ENCODE results near the gene SF3B3.

DNA sequence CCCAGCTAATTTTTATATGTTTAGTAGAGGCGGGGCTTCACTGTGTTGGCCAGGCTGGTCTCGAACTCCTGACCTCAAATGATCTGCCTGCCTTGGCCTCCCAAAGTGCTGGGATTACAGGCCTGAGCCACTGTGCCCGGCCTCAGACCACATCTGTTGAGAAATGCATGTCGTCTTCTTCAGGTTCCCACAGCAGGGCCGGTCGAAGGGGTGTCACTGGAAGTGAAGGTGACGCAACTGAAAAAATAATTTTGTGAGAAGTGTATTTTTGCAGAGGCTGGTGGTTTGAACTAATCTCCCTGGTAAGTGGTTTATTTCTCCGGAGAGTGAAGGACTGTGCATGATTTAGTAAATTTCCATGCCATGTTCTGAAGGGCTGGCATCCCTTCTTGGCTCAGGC lies 89.3 kb downstream of the SF3B3 start:
- TF ChIP-seq, protein P1, sequence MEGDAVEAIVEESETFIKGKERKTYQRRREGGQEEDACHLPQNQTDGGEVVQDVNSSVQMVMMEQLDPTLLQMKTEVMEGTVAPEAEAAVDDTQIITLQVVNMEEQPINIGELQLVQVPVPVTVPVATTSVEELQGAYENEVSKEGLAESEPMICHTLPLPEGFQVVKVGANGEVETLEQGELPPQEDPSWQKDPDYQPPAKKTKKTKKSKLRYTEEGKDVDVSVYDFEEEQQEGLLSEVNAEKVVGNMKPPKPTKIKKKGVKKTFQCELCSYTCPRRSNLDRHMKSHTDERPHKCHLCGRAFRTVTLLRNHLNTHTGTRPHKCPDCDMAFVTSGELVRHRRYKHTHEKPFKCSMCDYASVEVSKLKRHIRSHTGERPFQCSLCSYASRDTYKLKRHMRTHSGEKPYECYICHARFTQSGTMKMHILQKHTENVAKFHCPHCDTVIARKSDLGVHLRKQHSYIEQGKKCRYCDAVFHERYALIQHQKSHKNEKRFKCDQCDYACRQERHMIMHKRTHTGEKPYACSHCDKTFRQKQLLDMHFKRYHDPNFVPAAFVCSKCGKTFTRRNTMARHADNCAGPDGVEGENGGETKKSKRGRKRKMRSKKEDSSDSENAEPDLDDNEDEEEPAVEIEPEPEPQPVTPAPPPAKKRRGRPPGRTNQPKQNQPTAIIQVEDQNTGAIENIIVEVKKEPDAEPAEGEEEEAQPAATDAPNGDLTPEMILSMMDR (conservative IDR thresholded peaks at IDR 0.05; ENCODE audit: low read depth, low read length): no peak
- no peak for TF ChIP-seq EZH2 (IDR thresholded peaks at IDR 0.05; ENCODE audit: low read length, unreplicated experiment)

Data from PC-3 (cell line).